Ramos (cell line): ENCODE measurements around the gene ZNF862.

Experiments
- in situ Hi-C: fragments of 300-500 bp; cut with MboI; formaldehyde crosslinking; loops from one replicate; pipeline ENCODE4 v1.14.3; 2022; ENCODE audit warnings: low sequenced_read_pairs; ENCODE audit not compliant: unreplicated experiment

The ZNF862 gene

DNA sequence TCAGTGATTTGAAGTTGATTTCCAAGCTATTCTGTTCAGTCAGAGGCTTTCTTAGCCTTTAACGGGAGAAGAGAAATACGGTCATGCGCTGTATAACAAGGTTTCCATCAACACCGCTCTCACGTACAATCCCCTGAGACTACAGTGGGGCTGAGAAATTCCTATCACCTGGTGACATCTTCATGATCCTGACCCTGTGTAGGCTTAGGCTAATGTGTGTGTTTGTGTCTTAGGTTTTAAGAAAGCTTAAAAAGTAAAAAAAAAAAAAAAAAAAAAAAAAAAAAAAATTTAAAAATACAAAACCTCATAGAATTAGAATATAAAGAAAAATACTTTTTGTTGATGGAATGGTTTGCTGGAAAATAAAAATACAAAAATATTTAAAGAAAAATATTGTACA is 1.8 kb downstream of the ZNF862 start:
- in situ Hi-C loops: no loop called here

- in situ Hi-C loops: no loop called here
Observed at GRCh38 chr7:149843566-149843965, 5.4 kb downstream of the ZNF862 start.

DNA sequence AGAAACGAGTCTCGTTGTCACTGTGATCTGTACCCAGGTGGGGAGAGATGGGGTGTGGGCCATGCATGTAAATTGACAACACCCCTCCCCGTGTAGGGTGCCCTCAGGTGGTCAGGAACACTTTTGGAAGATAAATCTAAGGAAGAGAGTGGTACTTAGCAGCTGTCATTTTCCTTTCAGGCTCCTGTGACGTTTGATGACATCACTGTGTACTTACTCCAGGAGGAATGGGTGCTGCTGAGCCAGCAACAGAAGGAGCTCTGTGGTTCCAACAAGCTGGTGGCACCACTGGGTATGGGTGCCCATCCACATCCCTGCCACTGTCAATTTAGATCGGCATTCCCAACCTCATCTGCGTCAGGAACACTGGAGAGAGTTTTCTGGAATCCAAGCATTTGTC is 6.3 kb downstream of the ZNF862 start:
- in situ Hi-C loops: no loop called here

DNA sequence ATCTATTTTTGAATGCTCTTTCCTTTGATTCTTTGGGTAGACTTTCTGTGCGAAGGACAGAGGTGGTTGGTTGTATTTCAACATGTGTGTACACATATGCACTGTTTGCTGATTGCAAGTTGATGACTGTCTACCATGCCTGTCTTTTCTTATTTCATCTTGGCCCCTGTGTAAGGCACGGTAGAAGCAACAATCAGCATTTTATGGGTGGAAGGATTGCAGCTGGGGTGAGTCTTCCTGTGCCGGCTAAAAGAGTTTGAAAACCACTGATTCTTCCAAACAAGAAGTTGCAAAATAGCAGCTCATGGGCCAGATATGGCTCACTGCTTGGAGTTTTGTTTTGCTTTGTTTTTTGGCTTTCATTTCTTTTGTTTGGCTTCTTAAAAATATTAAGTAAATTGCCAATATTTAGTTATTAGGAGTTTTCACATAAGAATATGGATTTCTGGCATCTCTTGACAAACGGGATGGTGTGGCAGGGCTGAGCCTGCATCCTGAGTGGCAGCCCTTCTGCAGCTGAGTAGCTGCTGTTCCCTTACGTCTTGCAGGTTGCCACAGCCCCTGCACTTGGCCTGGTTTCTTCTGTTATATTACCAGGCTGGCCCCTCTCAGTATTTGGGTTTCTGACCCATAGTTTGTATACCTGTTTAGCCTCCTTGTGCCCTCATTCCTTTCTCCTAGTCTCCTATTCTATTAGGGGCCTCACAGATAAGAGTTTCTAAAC is 7.2 kb downstream of the ZNF862 start:
- in situ Hi-C loops: no loop called here

DNA sequence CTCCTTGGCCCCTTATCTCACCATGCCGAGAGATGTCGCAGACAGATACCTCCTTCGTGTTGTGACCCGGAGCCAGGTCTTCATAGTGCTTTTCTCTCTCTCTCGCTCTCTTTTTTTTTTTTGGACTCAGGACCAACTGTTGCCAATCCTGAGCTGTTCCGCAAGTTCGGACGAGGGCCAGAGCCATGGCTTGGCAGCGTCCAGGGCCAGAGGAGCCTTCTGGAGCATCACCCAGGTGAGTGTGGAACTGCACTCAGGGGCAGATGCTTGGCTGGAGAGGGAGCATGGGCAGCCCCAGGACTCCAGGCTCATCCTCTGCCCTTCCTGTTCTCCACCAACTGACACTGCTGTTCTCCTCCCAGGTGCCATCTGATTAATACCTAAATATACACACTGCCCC is 7.8 kb downstream of the ZNF862 start:
- in situ Hi-C loops: no loop called here

- in situ Hi-C loops: no loop called here
Observed at GRCh38 chr7:149846436-149847046, 8.4 kb downstream of the ZNF862 start.

DNA sequence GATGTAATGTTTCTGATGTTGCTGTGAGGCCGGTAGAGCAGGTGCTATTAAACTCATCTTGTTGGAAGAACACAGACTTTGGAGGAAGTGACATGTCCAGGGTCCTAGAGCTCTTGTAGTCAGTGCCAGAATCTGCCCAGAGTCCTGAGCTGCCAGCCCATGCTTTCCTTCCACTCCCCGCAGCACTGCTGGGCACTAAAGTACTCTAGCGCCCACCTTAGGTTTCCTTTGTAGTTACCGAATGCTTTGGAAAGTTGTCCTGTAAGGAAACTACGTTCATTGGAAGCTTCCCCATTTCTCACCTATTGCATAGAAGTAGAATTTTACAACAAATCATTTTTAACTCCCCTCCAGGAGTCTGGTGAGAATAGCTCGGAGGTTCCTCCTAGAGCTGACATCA is 11.0 kb downstream of the ZNF862 start:
- in situ Hi-C loops: no loop called here

DNA sequence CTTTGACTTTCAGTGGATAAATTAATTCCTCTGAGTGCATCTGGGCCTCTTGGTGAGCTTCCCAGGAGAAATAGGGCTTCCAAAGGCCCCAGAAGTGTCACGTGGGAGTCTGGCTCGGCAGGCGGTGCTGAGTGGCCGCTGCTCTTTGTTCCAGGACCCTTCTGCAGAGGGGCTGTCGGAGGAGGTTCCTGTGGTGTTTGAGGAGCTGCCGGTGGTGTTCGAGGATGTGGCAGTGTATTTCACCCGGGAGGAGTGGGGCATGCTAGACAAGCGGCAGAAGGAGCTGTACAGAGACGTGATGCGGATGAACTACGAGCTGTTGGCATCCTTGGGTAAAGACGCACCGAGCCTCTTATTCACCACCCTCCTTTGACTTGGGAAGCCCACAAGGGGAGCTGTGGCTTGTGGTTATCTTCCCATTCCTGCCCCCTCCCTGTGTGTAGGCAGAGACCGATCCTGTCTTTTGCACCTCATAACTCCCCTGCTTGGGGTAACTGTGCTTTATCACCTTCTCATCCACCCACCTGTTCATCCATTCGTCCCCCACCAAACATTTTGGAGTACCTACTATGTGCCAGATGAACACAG is 11.9 kb downstream of the ZNF862 start:
- in situ Hi-C loops: no loop called here

- in situ Hi-C loops: no loop called here
Observed at GRCh38 chr7:149850716-149851115, 12.5 kb downstream of the ZNF862 start.

DNA sequence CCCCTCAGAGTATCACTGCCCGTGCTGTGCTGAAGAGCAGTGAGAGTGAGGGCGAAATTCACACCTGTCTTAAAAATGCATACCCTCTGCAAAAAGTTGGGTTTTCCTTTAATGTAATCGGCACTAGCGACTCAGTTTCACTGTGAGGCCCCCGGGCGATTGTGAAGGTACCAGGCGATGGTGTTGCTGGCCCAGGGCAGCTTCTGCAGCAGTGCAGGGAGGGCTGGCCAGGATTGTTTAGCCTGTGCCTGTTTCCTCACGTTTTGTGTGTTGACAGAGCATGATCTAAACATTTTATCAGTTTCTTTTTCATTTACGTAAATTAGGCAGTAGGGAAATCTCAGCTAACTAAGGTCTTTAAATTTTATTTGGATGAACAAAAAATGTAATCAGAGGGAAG is 13.3 kb downstream of the ZNF862 start:
- in situ Hi-C loops: no loop called here

- in situ Hi-C loops: no loop called here
Observed at GRCh38 chr7:149853157-149853556, 15.0 kb downstream of the ZNF862 start.

- in situ Hi-C loops: no loop called here
Observed at GRCh38 chr7:149854611-149855360, 16.6 kb downstream of the ZNF862 start.

DNA sequence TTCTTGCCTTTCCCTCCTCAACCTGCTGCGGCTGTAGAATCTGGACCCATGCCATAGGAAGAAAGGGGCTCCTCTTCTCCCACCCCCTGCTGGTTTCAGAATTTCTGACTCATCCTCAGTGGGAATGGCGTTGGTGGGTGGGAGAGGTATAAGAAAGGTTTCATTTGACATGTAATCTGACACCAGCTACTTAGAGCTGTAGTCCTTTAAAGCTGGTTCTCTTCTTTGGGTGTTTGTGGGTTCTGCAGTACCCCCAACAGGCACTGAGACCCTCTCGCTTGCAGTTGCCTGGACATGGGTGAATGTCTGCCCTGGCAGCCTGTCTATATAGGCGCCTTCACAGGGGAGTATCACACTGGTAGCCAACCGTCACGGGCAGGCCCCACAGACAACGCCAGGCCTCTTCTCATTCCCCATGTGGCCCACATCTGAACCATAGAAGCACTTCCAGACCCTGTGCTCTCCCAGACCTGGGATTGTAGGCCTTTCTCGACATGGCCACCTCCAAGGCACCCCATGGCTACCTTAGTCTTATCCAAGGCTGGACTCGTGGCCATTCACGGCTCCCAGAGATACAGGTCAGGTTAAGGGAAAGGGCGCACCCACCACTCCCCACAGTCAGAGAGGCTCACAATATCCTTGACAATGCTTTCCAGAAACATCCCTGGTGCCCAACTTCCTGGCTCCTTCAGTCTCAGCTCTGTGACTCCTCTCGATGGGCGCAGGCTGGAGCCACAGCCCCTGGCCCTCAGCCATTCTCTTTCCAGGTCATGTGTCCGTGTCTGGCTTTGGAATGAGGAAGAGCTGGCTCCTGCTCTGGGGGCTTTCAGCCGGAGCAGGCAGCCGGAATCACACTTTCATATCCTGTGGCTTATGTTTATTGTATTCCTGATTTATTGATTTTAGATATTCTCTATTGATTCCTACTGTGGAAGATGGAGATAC is 17.5 kb downstream of the ZNF862 start:
- in situ Hi-C loops: no loop called here

GRCh38 chr7:149856583-149856982 is 18.4 kb downstream of the ZNF862 start:
- in situ Hi-C loops: no loop called here

DNA sequence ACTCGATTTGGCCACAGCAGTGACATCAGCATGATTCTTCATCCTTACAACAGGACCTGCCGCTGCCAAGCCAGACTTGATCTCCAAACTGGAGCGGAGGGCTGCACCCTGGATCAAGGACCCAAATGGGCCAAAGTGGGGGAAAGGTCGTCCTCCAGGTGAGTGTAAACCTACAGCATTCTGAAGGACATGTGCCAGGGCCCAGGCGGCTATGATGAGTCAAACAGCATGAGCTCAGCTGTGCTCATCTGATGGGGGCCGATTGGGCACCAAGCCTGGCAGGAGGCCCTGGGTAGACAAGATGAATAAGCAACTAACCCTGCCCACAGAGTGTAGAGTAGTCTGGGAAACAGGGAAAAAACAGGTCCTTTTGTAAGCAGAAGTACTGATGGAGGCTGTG is 21.2 kb downstream of the ZNF862 start:
- in situ Hi-C loops: no loop called here

- in situ Hi-C loops: no loop called here
Observed at GRCh38 chr7:149859876-149860275, 21.7 kb downstream of the ZNF862 start.

GRCh38 chr7:149860821-149861727 is 22.9 kb downstream of the ZNF862 start:
- in situ Hi-C loops: no loop called here

DNA sequence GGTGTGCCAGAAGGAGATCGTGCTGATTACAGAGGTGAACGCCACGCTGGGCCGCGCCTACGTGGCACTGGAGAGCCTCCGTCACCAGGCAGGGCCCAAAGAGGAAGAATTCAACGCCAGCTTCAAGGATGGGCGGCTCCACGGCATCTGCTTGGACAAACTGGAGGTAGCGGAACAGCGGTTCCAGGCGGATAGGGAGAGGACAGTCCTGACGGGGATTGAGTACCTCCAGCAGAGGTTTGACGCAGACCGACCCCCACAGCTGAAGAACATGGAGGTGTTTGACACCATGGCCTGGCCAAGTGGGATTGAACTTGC is 23.5 kb downstream of the ZNF862 start:
- in situ Hi-C loops: no loop called here

- in situ Hi-C loops: no loop called here
Observed at GRCh38 chr7:149862156-149862555, 24.0 kb downstream of the ZNF862 start.
